ENCODE results near the gene CBFB.

The CBFB gene

DNA sequence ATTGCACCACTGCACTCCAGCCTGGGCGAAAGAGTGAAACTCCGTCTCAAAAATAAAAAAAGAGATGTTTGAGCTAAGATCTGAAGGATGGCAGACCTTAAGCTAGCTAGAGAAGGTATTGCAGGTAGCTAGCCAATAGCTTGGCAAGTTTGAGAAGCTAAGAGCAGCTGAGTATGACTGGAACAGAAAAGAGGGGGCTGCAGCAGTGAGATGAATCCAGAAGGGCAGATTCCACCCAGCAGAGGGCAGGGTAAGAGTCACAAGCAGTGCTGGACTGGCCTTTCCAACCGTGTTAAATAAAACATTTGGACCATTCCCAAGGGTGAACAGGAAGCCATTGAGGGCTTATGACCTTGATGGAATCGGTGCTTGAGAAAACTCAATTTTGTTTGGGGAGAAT lies 75.1 kb downstream of the CBFB start:
- no peak for TF ChIP-seq EZH2 (IDR thresholded peaks at IDR 0.05; ENCODE audit: borderline replicate concordance, low read depth, low read length, severe bottlenecking)
- TF ChIP-seq, protein P1, sequence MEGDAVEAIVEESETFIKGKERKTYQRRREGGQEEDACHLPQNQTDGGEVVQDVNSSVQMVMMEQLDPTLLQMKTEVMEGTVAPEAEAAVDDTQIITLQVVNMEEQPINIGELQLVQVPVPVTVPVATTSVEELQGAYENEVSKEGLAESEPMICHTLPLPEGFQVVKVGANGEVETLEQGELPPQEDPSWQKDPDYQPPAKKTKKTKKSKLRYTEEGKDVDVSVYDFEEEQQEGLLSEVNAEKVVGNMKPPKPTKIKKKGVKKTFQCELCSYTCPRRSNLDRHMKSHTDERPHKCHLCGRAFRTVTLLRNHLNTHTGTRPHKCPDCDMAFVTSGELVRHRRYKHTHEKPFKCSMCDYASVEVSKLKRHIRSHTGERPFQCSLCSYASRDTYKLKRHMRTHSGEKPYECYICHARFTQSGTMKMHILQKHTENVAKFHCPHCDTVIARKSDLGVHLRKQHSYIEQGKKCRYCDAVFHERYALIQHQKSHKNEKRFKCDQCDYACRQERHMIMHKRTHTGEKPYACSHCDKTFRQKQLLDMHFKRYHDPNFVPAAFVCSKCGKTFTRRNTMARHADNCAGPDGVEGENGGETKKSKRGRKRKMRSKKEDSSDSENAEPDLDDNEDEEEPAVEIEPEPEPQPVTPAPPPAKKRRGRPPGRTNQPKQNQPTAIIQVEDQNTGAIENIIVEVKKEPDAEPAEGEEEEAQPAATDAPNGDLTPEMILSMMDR (IDR thresholded peaks at IDR 0.05; ENCODE audit: borderline replicate concordance, extremely low read depth, low read length, poor library complexity, severe bottlenecking): peak; percentile 37
- DNase-seq: no peak

GRCh38 chr16:67104845-67105244 lies 75.9 kb downstream of the CBFB start:
- Histone ChIP-seq H3K27me3 (ENCODE audit: insufficient read depth, low read length, poor library complexity) (no peaks in the 10 kb centered on the region), H3K36me3 (ENCODE audit: insufficient read depth, low read length) (peaks cover 20% of the 10 kb centered on the region), H3K79me2 (ENCODE audit: insufficient read depth, low read length) (peaks cover 1% of the 10 kb centered on the region), H3K4me2 (ENCODE audit: insufficient read depth, low read length) (no peak overlapping the region), H2AFZ (ENCODE audit: low read depth, low read length) (no peak overlapping the region), H3K9me3 (ENCODE audit: insufficient read depth, low read length, severe bottlenecking) (no peaks in the 10 kb centered on the region), H3K9ac (ENCODE audit: low read depth, low read length) (no peak overlapping the region), H3K4me1 (ENCODE audit: insufficient read depth, low read length) (peaks cover 8% of the 10 kb centered on the region), H3K27ac (ENCODE audit: low read length) (no peak overlapping the region), H4K20me1 (ENCODE audit: insufficient read depth, low read length) (no peaks in the 10 kb centered on the region; the same call in 1 of the 2 replicates), H3K4me3 (ENCODE audit: low read depth in 1 of 2, low read length in 2 of 2) (no peak overlapping the region)
- ATAC-seq (ENCODE audit: insufficient read depth, low read depth): no peak
- DNase-seq: no peak
- no peak for TF ChIP-seq EZH2 (IDR thresholded peaks at IDR 0.05; ENCODE audit: borderline replicate concordance, low read depth, low read length, severe bottlenecking)
- TF ChIP-seq, protein P1 (IDR thresholded peaks at IDR 0.05; ENCODE audit: borderline replicate concordance, extremely low read depth, low read length, poor library complexity, severe bottlenecking): no peak

More for the DNA sequence above, 75.1 kb downstream of the CBFB start:
- H3K79me2 ChIP-seq (ENCODE audit: insufficient read depth, low read length): no peaks in the 10 kb centered on the region
- peaks cover 2% of the 10 kb centered on the region for H3K4me1 ChIP-seq (ENCODE audit: insufficient read depth, low read length)
- H3K27ac ChIP-seq (ENCODE audit: low read length): no peak overlapping the region
- no peaks in the 10 kb centered on the region for H3K27me3 ChIP-seq (ENCODE audit: insufficient read depth, low read length, poor library complexity)
- no peaks in the 10 kb centered on the region for H3K9me3 ChIP-seq (ENCODE audit: insufficient read depth, low read length, severe bottlenecking)
- no peak overlapping the region for H3K9ac ChIP-seq (ENCODE audit: low read depth, low read length)
- H4K20me1 ChIP-seq (ENCODE audit: insufficient read depth, low read length): no peaks in the 10 kb centered on the region; the same call in 1 of the 2 replicates
- no peak overlapping the region for H3K4me3 ChIP-seq (ENCODE audit: low read depth in 1 of 2, low read length in 2 of 2)
- H2AFZ ChIP-seq (ENCODE audit: low read depth, low read length): no peak overlapping the region
- peak; percentile 60 for ATAC-seq (ENCODE audit: insufficient read depth, low read depth)
- H3K4me2 ChIP-seq (ENCODE audit: insufficient read depth, low read length): no peak overlapping the region
- peaks cover 28% of the 10 kb centered on the region for H3K36me3 ChIP-seq (ENCODE audit: insufficient read depth, low read length)

DNA sequence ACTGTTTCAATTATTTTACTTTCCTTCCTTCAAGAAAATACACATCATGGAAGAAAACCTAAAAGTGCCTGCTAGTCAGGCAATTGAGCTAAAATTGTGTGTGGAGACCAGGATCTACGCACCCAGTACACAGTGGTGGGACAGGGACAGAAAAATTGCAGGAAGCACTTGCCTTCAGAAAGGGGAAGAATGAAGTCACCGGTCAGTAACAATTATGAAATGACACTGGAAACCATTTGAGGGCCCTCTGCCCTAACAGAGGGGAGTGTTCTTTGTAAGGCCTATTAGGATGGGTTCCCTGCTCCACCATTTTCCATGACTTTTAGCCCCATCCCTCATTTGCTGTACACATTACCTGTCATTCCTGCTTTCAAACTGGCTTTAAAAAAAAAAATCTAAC lies 76.3 kb downstream of the CBFB start:
- no peak overlapping the region for H2AFZ ChIP-seq (ENCODE audit: low read depth, low read length)
- no peaks in the 10 kb centered on the region for H3K9me3 ChIP-seq (ENCODE audit: insufficient read depth, low read length, severe bottlenecking)
- no peaks in the 10 kb centered on the region for H3K27me3 ChIP-seq (ENCODE audit: insufficient read depth, low read length, poor library complexity)
- no peak for DNase-seq
- peaks cover 16% of the 10 kb centered on the region for H3K36me3 ChIP-seq (ENCODE audit: insufficient read depth, low read length)
- H3K27ac ChIP-seq (ENCODE audit: low read length): no peak overlapping the region
- H3K4me2 ChIP-seq (ENCODE audit: insufficient read depth, low read length): no peak overlapping the region
- H3K9ac ChIP-seq (ENCODE audit: low read depth, low read length): no peak overlapping the region
- H3K4me1 ChIP-seq (ENCODE audit: insufficient read depth, low read length): peaks cover 9% of the 10 kb centered on the region
- H4K20me1 ChIP-seq (ENCODE audit: insufficient read depth, low read length): no peaks in the 10 kb centered on the region; the same call in 1 of the 2 replicates
- TF ChIP-seq, protein P1 (IDR thresholded peaks at IDR 0.05; ENCODE audit: borderline replicate concordance, extremely low read depth, low read length, poor library complexity, severe bottlenecking): no peak
- TF ChIP-seq EZH2 (IDR thresholded peaks at IDR 0.05; ENCODE audit: borderline replicate concordance, low read depth, low read length, severe bottlenecking): no peak
- H3K4me3 ChIP-seq (ENCODE audit: low read depth in 1 of 2, low read length in 2 of 2): no peak overlapping the region
- H3K79me2 ChIP-seq (ENCODE audit: insufficient read depth, low read length): peaks cover 5% of the 10 kb centered on the region
- no peak for ATAC-seq (ENCODE audit: insufficient read depth, low read depth)

GRCh38 chr16:67105881-67106280 lies 76.9 kb downstream of the CBFB start:
- H2AFZ ChIP-seq (ENCODE audit: low read depth, low read length): no peak overlapping the region
- no peak overlapping the region for H3K27ac ChIP-seq (ENCODE audit: low read length)
- peaks cover 15% of the 10 kb centered on the region for H3K4me1 ChIP-seq (ENCODE audit: insufficient read depth, low read length)
- no peak for TF ChIP-seq EZH2 (IDR thresholded peaks at IDR 0.05; ENCODE audit: borderline replicate concordance, low read depth, low read length, severe bottlenecking)
- TF ChIP-seq, protein P1 (IDR thresholded peaks at IDR 0.05; ENCODE audit: borderline replicate concordance, extremely low read depth, low read length, poor library complexity, severe bottlenecking): no peak
- ATAC-seq (ENCODE audit: insufficient read depth, low read depth): no peak
- peaks cover 11% of the 10 kb centered on the region for H3K79me2 ChIP-seq (ENCODE audit: insufficient read depth, low read length)
- no peak overlapping the region for H3K4me3 ChIP-seq (ENCODE audit: low read depth in 1 of 2, low read length in 2 of 2)
- no peak for DNase-seq
- peaks cover 10% of the 10 kb centered on the region for H3K36me3 ChIP-seq (ENCODE audit: insufficient read depth, low read length)
- H3K4me2 ChIP-seq (ENCODE audit: insufficient read depth, low read length): no peak overlapping the region
- H4K20me1 ChIP-seq (ENCODE audit: insufficient read depth, low read length): peaks cover 1% of the 10 kb centered on the region; the same call in 1 of the 2 replicates
- no peaks in the 10 kb centered on the region for H3K27me3 ChIP-seq (ENCODE audit: insufficient read depth, low read length, poor library complexity)
- H3K9ac ChIP-seq (ENCODE audit: low read depth, low read length): no peak overlapping the region
- no peaks in the 10 kb centered on the region for H3K9me3 ChIP-seq (ENCODE audit: insufficient read depth, low read length, severe bottlenecking)
